NCI-H446 treated with DMSO at 0.1 percent for 48 hours (cell line): ENCODE data around the gene SOS2.
A peak's percentile ranks its signal among the peaks of the same experiment; 100 is the strongest.

Source experiments
- DNase-seq: peaks from one replicate; lab custom pipeline; 2025; lab: John Stamatoyannopoulos, UW

The SOS2 gene

GRCh38 chr14:50116181-50116956 is 115.0 kb downstream of the SOS2 start, which contains the start of gene VCPKMT:
Gene VCPKMT (minus strand): TSS chr14:50116572. CDS start chr14:50116552, 20 bp downstream.
- peak; percentile 85 for DNase-seq

DNA sequence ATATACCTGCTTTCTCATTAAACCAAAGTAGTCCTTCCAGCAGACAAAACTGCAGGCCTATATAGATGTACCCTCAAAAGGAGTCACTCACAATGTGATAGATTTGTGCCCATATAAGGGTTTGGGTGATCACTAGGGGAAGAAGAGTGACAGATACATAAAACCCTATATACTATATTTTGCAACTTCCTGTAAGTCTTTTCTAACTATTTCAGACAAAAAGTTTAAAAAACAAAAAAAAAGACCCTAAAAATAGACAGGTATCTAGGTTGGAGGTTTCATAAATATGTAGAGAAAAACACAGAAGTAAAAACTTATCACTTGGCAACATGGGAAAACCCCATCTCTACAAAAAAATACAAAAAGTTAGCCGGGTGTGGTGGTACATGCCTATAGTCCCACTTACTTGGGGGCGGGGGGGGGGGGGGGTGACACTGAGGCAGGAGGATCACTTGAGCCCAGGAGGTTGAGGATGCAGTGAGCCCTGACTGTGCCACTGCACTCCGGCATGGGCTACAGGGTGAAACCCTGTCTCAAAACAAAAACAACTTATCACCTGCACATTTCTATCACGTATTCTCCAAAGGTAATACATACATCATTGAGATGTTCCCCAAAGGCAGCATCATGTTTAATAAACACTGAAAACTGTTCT is 117.9 kb downstream of the SOS2 start:
- DNase-seq: no peak

GRCh38 chr14:50110323-50111037 is 120.9 kb downstream of the SOS2 start:
- DNase-seq: no peak

DNA sequence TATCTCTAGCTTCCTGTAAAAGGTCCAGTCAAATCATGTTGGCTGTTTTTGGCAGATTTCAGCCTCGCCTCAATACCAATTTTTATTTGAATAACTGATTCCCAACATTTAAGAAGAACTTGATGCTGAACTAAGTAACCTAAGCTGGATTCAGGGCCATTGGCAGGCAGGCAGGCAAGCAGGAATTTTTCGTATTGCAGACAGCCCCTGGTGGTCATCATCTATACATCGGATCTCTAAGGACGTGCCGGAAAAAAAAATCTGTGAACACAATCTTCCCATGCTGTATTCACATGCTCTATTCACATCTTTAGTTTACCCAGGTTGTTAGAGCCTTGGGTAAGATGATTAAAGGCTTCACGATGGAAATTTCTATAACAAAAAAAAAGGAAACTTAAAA is 122.0 kb downstream of the SOS2 start:
- no peak for DNase-seq

DNA sequence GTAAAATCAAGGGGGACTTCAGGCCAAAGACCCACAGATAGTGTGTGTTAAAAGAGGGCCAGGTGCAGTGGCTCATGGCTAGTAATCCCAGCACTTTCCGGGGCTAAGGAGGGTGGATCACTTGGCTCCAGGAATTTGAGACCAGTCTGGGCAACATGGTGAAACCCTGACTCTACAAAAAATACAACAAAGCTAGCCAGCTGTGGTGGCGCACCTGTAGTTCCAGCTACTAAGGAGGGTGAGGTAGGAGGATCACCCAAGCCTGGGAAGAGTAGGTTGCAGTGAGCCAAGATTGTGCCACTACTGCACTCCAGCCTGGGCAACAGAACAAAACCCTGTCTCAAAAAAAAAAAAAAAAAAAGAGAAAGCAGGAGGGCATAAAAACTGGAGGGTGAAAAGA is 123.5 kb downstream of the SOS2 start:
- DNase-seq: no peak

GRCh38 chr14:50106178-50106577 is 125.2 kb downstream of the SOS2 start:
- no peak for DNase-seq

DNA sequence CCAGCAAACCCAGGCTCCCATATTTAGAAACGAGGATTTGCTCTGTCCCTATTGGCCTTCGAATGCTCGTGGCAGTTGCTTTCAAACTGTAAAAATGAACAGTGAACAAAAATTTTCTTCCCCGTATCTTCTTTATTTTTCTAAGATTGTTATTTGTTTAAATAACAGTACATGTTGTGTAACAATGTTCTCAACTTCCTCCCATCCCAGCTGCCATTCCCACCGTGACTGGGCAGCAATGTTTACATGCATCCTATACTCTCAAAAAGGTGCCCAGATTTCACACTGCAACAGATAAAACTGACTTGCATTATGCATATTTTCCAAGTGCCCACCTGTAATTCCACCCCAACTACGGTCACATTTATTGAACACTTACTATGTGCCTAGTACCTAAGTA is 127.8 kb downstream of the SOS2 start:
- DNase-seq: no peak

- DNase-seq: no peak
These were observed 130.0 kb downstream of the SOS2 start for GRCh38 chr14:50101417-50101816.

GRCh38 chr14:50100805-50101204 is 130.6 kb downstream of the SOS2 start:
- DNase-seq: no peak

DNA sequence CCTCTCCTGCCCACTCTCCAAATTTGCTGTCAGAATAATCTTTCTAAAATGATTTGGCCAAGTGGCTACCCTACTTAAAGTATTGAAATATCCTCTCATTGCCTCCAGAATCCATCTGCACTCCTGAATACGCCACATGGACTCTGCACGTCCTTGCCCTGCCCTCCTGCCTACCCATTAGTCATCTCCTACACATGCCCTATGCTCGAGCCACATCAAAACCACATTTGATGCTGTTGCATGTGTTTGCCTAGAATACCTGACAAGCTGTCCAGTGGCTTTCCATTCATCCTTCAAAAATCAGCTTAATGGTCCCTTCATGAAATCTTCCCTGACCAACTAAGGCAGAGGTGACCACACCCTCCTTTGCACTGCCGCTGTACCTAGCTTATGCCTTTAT is 132.0 kb downstream of the SOS2 start:
- no peak for DNase-seq

DNA sequence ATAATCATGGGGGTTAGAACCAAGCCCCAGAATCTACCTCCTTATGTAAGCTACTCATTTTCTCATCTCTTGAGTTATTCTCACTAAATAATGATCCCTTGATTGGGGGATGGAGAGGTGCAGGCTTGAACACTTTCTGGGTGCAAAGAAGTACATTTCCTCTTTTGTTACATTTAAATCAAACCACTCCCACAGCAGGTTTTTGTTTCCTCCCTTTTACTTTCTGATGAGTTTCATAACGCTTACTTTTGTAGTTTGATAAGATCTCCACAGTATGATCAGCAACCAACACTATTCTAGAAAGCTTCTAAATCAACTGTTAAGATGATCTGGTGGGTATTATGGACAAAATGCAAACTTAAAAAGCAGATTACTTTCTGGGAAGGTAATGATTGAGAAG is 135.5 kb downstream of the SOS2 start:
- DNase-seq: no peak

DNA sequence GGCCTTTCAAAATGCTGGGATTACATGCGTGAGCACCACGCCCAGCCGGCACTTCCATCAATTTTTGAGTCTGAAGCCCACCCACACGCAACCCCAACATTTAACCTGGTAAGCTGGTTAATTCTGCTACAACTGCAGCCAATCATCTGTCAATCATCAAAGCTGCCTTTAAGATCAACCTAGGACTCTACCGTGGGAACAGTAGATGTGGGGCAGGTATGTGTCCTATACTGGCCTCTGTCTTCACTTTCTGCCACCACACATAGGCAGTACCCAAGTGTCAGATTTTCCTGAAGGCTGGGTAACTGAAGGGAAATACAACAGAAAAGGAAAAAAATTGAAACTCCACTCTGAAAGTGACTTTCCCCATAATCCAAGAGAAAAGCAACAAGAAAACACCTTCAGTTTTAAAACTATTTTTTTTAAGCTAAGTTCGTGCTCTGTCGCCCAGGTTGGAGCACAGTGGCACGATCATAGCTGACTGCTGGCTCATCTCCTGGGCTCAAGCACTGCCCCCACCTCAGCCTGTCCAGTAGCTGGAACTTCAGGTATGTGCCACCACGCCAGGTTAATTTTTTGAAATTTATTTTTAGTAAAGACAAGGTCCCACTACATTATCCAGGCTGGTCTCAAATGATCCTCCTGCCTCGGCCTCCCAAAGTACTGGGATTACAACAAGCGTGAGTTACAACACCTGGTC is 137.2 kb downstream of the SOS2 start:
- DNase-seq: no peak

GRCh38 chr14:50093496-50093895 is 137.9 kb downstream of the SOS2 start:
- no peak for DNase-seq

DNA sequence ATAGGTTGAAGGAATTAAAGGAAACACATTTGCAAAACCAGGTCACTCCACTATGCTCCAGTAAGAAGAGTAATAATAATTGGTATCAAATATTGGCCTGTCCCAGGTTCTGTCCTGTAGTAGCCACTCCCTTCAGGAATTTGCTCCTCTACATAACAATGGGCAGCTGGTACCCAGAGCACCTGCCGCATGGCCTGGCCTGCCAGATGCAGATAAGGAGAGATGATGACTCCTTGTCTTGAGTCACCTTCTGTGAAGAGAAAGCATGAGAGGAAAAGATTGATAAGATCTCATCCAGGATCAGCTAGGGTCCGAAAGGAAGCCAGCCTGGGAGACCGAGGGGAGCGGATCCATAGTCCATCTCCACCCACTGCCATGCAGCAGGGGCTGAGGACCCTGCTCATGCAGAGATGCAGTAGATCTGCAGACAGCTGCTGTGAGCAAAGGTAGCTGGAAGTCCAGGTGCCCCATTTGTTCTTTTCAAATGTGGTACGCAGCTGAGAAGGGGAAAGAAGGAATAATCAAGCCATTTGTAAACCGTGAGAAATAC is 139.3 kb downstream of the SOS2 start:
- DNase-seq: no peak

DNA sequence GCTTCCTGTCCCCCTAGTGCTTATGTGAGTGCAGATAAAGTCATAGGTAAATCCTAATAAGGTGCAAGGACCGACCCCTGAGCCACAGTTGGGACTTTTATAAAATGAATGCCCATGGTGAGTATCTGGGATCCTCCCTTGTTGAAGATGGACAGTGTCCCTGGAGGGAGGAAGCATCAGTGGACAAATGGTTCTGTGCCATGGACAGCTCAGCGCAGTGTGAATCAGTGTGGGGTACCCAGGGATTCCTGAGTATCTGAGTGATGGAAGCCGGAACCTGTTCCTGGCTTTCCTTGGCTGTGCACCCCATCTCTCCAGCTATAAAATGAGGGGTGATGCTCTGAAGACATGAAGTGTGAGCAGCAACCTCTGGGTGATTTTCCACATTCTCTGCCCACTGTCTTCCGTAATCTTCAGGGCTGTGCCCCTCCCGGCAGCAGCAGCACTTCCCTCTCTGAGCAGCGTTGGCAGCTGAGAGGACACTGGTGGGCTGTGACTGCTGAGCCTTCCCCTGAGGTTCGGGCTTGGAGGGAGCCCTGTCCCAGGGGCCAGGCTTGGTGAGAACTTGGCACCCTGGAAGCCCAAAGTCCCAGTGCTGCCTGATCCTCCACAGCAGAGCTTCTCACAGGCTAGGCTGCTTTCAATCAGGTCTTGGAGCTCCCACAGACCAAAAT is 140.0 kb downstream of the SOS2 start:
- no peak for DNase-seq

- no peak for DNase-seq
These were observed 142.2 kb downstream of the SOS2 start for GRCh38 chr14:50089208-50089607.

DNA sequence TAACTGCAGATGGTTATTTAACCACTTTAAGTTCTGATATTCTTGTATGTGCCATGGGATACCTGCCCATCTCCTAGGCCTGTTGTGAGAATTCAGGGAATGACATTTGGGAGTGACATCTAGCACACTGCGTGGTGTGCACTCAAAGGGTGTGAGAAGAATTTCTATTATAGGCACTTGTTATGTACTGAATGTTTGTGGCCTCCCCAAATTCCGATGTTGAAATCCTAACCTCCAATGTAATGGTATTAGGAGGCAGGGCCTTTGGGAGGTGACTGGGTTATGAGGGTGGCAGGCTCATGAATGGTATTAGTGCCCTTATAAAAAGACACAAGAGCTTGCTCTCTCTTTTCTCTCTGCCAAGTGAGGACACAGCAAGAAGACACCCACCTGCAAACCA is 142.6 kb downstream of the SOS2 start:
- no peak for DNase-seq

DNA sequence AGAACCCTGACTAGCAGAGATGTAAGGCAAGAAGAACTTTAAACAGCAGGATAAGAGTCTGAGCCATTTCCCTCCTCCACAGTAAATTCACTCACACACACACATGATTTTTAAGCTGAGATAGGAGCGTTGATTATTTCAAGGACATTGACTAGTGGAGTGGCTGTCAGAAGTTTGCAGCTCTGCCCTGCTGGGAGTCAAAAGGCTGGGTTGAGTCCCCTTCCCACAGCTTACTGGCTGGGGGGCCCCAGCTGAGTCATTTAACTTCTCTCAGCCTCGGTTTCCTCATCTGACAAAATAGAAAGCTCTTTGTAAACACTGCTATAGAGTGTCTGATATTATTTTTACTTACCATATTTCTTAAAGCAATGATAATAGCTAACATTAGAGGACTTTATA is 143.3 kb downstream of the SOS2 start:
- no peak for DNase-seq

DNA sequence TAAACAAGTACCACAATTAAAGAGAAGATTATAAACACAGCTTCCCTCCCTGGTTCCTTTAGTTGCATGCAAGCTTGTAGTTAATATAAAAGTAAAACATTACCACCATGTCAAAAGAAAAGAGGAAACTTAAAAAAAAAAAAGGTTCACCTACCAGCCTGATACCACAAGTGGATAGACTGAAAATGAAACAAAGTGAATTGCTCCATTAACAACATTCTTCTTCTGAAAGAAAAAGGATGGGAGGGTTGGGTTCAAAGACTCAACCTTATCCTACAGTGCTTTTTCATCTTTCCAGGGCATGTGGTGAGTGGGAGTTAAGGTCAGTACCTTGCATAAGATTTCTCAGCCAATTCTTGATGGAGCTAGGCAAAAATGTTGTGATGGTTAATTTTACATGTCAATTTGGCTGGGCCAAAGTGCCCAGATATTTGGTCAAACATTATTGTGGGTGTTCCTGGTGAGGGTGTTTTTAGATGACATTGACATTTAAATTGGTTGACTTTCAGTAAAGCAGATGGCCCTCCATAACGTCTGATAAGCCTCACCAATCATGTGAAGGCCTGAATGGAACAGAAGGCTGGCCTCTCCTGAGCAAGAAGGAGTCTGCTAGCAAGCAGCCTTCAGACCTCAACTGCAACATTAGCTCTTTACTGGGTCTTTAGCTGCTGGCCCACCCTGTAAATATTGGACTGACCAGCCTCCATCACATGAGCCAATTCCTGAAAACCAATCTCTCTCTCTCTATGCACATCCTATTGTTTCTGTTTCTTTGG is 143.8 kb downstream of the SOS2 start:
- DNase-seq: no peak

DNA sequence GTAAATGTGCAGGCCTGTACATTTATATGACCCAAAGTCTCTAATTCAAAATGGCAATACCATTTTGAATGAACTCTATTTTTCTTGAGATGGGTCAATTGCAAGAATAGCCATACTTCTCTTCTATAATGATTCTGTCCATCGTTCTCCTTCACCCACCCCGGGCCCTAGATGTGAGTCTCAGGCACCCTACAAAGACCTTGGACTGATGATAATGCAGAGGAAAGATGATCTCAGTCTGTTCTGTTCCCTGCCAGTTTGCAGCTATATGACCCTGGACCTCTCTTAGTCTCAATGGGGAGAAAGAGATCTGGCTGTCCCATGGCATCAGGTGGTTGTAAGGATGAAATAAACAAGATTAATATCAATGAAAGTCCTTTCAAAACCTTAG is 145.1 kb downstream of the SOS2 start:
- no peak for DNase-seq
